H1 (cell line): ENCODE data around the gene CENPB. TPM values are rescaled to one million over a fixed set of nuclear protein-coding genes. Genes with fewer than 3 reads are reported as not detected.
A peak's percentile ranks its signal among the peaks of the same experiment; 100 is the strongest.

Experiments used
- ASH2L ChIP-seq: fragments of 200-600, 300-600 bp; sonication (generic); IDR thresholded peaks from one replicate; pipeline ENCODE4 v1.7.1; 2017; ENCODE audit warnings: low read length
- CBX8 ChIP-seq: fragments of 300-800, 300-1000 bp; sonication (generic); IDR thresholded peaks from 2 replicates; pipeline ENCODE4 v1.7.1; 2016; ENCODE audit warnings: low read depth, low read length, borderline replicate concordance
- EP300 ChIP-seq, 2 experiments: IDR thresholded peaks; 1 replicate in 1 of 2; 2 replicates in 1 of 2; pipeline ENCODE4 v1.6.1; 2011 to 2012; ENCODE audit warnings: low read depth in 2 of 2, low read length in 2 of 2, mild to moderate bottlenecking in 2 of 2, borderline replicate concordance in 1 of 2, inconsistent platforms in 1 of 2, moderate library complexity in 1 of 2
- HDAC6 ChIP-seq: IDR thresholded peaks from one replicate; pipeline ENCODE4 v1.7.1; 2012; ENCODE audit warnings: low read depth, mild to moderate bottlenecking, inconsistent platforms, low read length, moderate library complexity
- JUND ChIP-seq: IDR thresholded peaks from 2 replicates; pipeline ENCODE4 v1.6.1; 2011; ENCODE audit warnings: mild to moderate bottlenecking, improper control_type of control experiment, low read length
- MAFK ChIP-seq: IDR thresholded peaks from 2 replicates; pipeline ENCODE4 v1.6.1; 2012; ENCODE audit warnings: low read depth, mild to moderate bottlenecking, improper control_type of control experiment, low read length
- NANOG ChIP-seq: IDR thresholded peaks from 2 replicates; pipeline ENCODE4 v1.6.1; 2011; ENCODE audit warnings: low read length, low read depth, mild to moderate bottlenecking, inconsistent platforms; ENCODE audit not compliant: insufficient read depth, poor library complexity, severe bottlenecking
- TBP ChIP-seq: IDR thresholded peaks from 2 replicates; pipeline ENCODE4 v1.6.1; 2011; ENCODE audit warnings: low read depth, low read length, improper control_type of control experiment
- polyA plus RNA-seq, 7 experiments: library from polyadenylated mRNA; depleted of rRNA in 3 of 7; stranded (reverse) in 5 of 7; unstranded in 2 of 7; fragments of >200 nt in 5 of 7; fragments of 200-250 nt in 2 of 7; gene quantifications; 1 replicate in 5 of 7; 2 replicates in 1 of 7; 4 replicates in 1 of 7; pipeline versions ENCODE4 v1.2.1 to v1.2.3, GENCODE V29; 2011 to 2013; ENCODE audit warnings: missing spikeins in 2 of 7, mixed read lengths in 2 of 7
- total RNA-seq: library from RNA; stranded (reverse); fragmentation: NEBNext Ultra II Directional; extraction: Animal tissue kit (Norgen Biotek cat#: 25700); gene quantifications from 2 replicates; pipeline ENCODE4 v1.2.1, GENCODE V29; 2021
- TF ChIP-seq, protein P1 (sequence below): fragments of 300-600 bp; sonication (generic); IDR thresholded peaks from 2 replicates; pipeline ENCODE4 v1.7.1; 2012; ENCODE audit warnings: low read length, moderate library complexity, mild to moderate bottlenecking, inconsistent platforms; ENCODE audit not compliant: insufficient replicate concordance
- TF ChIP-seq, protein P2 (sequence below): IDR thresholded peaks from 2 replicates; pipeline ENCODE4 v1.6.1; 2012; ENCODE audit warnings: inconsistent platforms

CENPB gene
- total and polyA plus RNA-seq, 2 of the 8 experiments (the other 6 are each of a cell fraction or from before 2014, with no cell fraction given): 17.7 to 51.6 TPM

DNA sequence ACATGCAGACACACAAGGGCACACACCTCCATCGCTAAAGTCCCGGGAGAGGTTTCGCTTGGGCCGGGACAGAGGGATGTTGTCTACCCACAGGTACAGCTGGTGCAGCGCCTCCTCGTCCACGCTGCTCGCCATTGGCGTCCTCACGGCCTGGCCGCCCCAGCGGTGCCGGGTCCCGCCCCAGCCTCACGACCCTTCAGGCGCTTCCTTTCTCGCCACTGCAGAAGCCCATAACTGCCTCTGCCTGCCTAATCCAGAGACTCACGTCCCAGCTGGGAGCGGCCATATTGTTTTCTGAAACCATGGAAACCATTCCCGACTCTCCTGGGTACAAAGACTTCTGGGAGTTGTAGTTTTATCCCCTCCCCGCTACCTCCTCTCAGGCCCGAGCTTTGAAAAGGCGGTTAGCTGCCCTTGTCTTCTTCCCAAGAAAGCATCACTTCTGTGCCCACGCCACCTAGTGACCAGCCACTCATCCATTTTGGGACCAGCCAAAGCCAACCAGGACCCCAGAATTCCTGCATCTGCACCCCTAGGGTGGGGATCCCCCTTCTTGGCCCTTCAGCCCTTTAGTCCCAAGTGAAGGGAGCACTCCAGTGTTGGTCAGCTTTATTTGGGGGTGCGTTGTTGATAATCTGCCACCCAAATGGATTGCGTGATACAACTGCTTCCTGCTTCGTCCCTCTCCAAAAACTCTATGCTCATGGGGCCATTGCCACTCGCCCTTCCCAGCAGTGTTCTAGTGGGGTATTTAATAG lies 5.2 kb downstream of the CENPB start, which contains the start of gene SPEF1 (continued):
- TF ChIP-seq HDAC6 (no peak), TBP (no peak), JUND (no peak; the same call in 1 of the 2 replicates), NANOG (no peak), CBX8 (no peak), EP300 (IDR thresholded peaks at IDR 0.05; ENCODE audit: borderline replicate concordance in 1 of 2, low read depth in 2 of 2, low read length in 2 of 2) (no peak), ASH2L (peak; percentile 24), MAFK (no peak)
- TF ChIP-seq, protein P1, sequence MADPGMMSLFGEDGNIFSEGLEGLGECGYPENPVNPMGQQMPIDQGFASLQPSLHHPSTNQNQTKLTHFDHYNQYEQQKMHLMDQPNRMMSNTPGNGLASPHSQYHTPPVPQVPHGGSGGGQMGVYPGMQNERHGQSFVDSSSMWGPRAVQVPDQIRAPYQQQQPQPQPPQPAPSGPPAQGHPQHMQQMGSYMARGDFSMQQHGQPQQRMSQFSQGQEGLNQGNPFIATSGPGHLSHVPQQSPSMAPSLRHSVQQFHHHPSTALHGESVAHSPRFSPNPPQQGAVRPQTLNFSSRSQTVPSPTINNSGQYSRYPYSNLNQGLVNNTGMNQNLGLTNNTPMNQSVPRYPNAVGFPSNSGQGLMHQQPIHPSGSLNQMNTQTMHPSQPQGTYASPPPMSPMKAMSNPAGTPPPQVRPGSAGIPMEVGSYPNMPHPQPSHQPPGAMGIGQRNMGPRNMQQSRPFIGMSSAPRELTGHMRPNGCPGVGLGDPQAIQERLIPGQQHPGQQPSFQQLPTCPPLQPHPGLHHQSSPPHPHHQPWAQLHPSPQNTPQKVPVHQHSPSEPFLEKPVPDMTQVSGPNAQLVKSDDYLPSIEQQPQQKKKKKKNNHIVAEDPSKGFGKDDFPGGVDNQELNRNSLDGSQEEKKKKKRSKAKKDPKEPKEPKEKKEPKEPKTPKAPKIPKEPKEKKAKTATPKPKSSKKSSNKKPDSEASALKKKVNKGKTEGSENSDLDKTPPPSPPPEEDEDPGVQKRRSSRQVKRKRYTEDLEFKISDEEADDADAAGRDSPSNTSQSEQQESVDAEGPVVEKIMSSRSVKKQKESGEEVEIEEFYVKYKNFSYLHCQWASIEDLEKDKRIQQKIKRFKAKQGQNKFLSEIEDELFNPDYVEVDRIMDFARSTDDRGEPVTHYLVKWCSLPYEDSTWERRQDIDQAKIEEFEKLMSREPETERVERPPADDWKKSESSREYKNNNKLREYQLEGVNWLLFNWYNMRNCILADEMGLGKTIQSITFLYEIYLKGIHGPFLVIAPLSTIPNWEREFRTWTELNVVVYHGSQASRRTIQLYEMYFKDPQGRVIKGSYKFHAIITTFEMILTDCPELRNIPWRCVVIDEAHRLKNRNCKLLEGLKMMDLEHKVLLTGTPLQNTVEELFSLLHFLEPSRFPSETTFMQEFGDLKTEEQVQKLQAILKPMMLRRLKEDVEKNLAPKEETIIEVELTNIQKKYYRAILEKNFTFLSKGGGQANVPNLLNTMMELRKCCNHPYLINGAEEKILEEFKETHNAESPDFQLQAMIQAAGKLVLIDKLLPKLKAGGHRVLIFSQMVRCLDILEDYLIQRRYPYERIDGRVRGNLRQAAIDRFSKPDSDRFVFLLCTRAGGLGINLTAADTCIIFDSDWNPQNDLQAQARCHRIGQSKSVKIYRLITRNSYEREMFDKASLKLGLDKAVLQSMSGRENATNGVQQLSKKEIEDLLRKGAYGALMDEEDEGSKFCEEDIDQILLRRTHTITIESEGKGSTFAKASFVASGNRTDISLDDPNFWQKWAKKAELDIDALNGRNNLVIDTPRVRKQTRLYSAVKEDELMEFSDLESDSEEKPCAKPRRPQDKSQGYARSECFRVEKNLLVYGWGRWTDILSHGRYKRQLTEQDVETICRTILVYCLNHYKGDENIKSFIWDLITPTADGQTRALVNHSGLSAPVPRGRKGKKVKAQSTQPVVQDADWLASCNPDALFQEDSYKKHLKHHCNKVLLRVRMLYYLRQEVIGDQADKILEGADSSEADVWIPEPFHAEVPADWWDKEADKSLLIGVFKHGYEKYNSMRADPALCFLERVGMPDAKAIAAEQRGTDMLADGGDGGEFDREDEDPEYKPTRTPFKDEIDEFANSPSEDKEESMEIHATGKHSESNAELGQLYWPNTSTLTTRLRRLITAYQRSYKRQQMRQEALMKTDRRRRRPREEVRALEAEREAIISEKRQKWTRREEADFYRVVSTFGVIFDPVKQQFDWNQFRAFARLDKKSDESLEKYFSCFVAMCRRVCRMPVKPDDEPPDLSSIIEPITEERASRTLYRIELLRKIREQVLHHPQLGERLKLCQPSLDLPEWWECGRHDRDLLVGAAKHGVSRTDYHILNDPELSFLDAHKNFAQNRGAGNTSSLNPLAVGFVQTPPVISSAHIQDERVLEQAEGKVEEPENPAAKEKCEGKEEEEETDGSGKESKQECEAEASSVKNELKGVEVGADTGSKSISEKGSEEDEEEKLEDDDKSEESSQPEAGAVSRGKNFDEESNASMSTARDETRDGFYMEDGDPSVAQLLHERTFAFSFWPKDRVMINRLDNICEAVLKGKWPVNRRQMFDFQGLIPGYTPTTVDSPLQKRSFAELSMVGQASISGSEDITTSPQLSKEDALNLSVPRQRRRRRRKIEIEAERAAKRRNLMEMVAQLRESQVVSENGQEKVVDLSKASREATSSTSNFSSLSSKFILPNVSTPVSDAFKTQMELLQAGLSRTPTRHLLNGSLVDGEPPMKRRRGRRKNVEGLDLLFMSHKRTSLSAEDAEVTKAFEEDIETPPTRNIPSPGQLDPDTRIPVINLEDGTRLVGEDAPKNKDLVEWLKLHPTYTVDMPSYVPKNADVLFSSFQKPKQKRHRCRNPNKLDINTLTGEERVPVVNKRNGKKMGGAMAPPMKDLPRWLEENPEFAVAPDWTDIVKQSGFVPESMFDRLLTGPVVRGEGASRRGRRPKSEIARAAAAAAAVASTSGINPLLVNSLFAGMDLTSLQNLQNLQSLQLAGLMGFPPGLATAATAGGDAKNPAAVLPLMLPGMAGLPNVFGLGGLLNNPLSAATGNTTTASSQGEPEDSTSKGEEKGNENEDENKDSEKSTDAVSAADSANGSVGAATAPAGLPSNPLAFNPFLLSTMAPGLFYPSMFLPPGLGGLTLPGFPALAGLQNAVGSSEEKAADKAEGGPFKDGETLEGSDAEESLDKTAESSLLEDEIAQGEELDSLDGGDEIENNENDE: no peak
- TF ChIP-seq, protein P2, sequence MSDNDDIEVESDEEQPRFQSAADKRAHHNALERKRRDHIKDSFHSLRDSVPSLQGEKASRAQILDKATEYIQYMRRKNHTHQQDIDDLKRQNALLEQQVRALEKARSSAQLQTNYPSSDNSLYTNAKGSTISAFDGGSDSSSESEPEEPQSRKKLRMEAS: peak; percentile 25; the same call in 1 of the 2 replicates
